Erythroblast (primary cell): ENCODE data around the gene PRKCE.

Experiments
- GATA1 ChIP-seq: IDR thresholded peaks from 2 replicates; pipeline ENCODE4 v1.6.1; 2011; ENCODE audit warnings: low read depth, mild to moderate bottlenecking, control low read depth, low read length, moderate library complexity
- POLR2A ChIP-seq: IDR thresholded peaks from 2 replicates; pipeline ENCODE4 v1.6.1; 2011; ENCODE audit warnings: mild to moderate bottlenecking, low read length

DNA sequence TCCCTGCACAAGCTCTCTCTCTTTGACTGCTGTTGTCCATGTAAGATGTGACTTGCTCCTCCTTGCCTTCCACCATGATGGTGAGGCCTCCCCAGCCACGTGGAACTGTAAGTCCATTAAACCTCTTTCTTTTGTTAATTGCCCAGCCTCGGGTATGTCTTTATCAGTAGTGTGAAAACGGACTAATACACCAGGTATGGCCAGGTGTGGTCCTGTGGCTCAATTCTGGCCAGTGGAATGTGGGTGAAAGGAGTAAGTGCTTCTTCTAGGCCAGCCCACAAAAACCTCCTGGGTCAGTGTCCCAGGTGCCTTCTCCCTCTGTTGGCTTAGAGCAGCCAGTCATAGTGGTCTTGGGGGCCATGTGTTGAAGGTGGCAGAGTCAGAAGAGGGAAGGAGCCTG is 57.0 kb downstream of the PRKCE start:
- TF ChIP-seq POLR2A = no peak
- no peak for TF ChIP-seq GATA1
